HCT116 (cell line): Measurements from ENCODE around the gene PRRC2A. TPM values are rescaled to one million over a fixed set of nuclear protein-coding genes. Genes with fewer than 3 reads are reported as not detected.

ENCODE experiments used
- ATAC-seq: fragments of 200-7000 bp; cut with Tn5 transposase; 2 replicates; pipeline ENCODE4 v1.9.1; 2020; ENCODE audit warnings: mild to moderate bottlenecking, moderate library complexity
- BruUV-seq: library from RNA; stranded (reverse); fragments of 400-500 nt; replicated peaks from 2 replicates; lab custom pipeline; 2021; lab: Mats Ljungman, UMichigan
- CTCF ChIA-PET: fragments of 300-600 bp; sonication (Branson Sonifier 250); formaldehyde crosslinking; loops from one replicate; lab custom pipeline; 2021; ENCODE audit warnings: antibody characterized with exemption; lab: Charles Lee
- POLR2A ChIA-PET: fragments of 300-600, 350-600 bp; sonication (Branson Sonifier 250); formaldehyde crosslinking; loops from one replicate; lab custom pipeline; 2021; ENCODE audit warnings: antibody characterized with exemption; lab: Charles Lee
- RAD21 ChIA-PET, 2 experiments: fragments of 300-600 bp; sonication (Branson Sonifier 250); formaldehyde crosslinking; loops; one replicate each; lab custom pipeline; 2023; ENCODE audit warnings: low total read pairs in 2 of 2; ENCODE audit not compliant: uncharacterized antibody in 2 of 2, unreplicated experiment in 2 of 2, low non-redundant PET in 1 of 2; lab: Charles Lee
- DNase-seq: peaks from one replicate; pipeline ENCODE4 v3.0.0-alpha.2; 2010; ENCODE audit warnings: low read depth, low spot score
- H2AFZ ChIP-seq: fragments of 200-600 bp; shearing (Covaris generic), sonication (generic); 2 replicates; pipeline ENCODE4 v1.6.1; 2017; ENCODE audit warnings: low read depth, mixed run types, mixed read lengths, antibody characterized with exemption, low read length; ENCODE audit not compliant: poor library complexity, severe bottlenecking
- H3K27ac ChIP-seq: 2 replicates; pipeline ENCODE4 v1.5.1; 2012; ENCODE audit warnings: low read depth, low read length
- H3K27me3 ChIP-seq: fragments of 200-600 bp; sonication (generic); 2 replicates; pipeline ENCODE4 v1.6.1; 2016; ENCODE audit warnings: mixed run types, low read length, mixed read lengths; ENCODE audit not compliant: insufficient read depth
- H3K36me3 ChIP-seq, 2 experiments: fragments of 200-500 bp in 1 of 2; fragments of 200-600 bp in 1 of 2; sonication (Bioruptor generic) in 1 of 2; sonication (generic) in 1 of 2; 2 replicates each; pipeline versions ENCODE4 v1.5.1 to v1.6.1; 2014 to 2016; ENCODE audit warnings: low read length in 2 of 2, inconsistent platforms in 1 of 2, mixed read lengths in 1 of 2, mixed run types in 1 of 2; ENCODE audit not compliant: insufficient read depth in 2 of 2, control insufficient read depth in 1 of 2
- H3K4me1 ChIP-seq, 2 experiments: fragments of 200-600 bp in 1 of 2; sonication (generic) in 1 of 2; 2 replicates each; pipeline versions ENCODE4 v1.5.1 to v1.6.1; 2012 to 2017; ENCODE audit warnings: low read length in 2 of 2, inconsistent platforms in 1 of 2, mild to moderate bottlenecking in 1 of 2, mixed read lengths in 1 of 2, mixed run types in 1 of 2, moderate library complexity in 1 of 2; ENCODE audit not compliant: insufficient read depth in 2 of 2, control insufficient read depth in 1 of 2
- H3K4me2 ChIP-seq: fragments of 200-600 bp; sonication (generic); 2 replicates; pipeline ENCODE4 v1.6.1; 2017; ENCODE audit warnings: mixed run types, low read length, mixed read lengths
- H3K4me3 ChIP-seq, 2 experiments: fragments of 200-600 bp in 1 of 2; sonication (generic) in 1 of 2; replicated peaks in 1 of 2; 2 replicates each; pipeline ENCODE4 v1.5.1; 2011 to 2016; ENCODE audit warnings: low read length in 2 of 2, control low read depth in 1 of 2, low read depth in 1 of 2, mild to moderate bottlenecking in 1 of 2, mixed read lengths in 1 of 2, mixed run types in 1 of 2
- H3K79me2 ChIP-seq: fragments of 200-600 bp; sonication (generic); 2 replicates; pipeline ENCODE4 v1.6.1; 2017; ENCODE audit warnings: mild to moderate bottlenecking, mixed run types, low read length, moderate library complexity, mixed read lengths; ENCODE audit not compliant: insufficient read depth
- H3K9ac ChIP-seq: fragments of 200-600 bp; sonication (generic); 2 replicates; pipeline ENCODE4 v1.6.1; 2016; ENCODE audit warnings: low read length, mixed read lengths
- H3K9me2 ChIP-seq: fragments of 200-600 bp; sonication (generic), shearing (Covaris generic); 2 replicates; pipeline ENCODE4 v1.6.1; 2017; ENCODE audit warnings: mixed run types, mild to moderate bottlenecking, moderate library complexity; ENCODE audit not compliant: insufficient read depth
- H3K9me3 ChIP-seq, 2 experiments: fragments of 200-500 bp in 1 of 2; fragments of 200-600 bp in 1 of 2; sonication (Bioruptor generic) in 1 of 2; sonication (generic) in 1 of 2; 2 replicates each; pipeline ENCODE4 v1.6.1; 2014 to 2017; ENCODE audit warnings: low read length in 2 of 2, mixed read lengths in 2 of 2, inconsistent platforms in 1 of 2, low read depth in 1 of 2, mild to moderate bottlenecking in 1 of 2, mixed run types in 1 of 2, moderate library complexity in 1 of 2; ENCODE audit not compliant: control insufficient read depth in 1 of 2, insufficient read depth in 1 of 2
- H4K20me1 ChIP-seq: fragments of 200-600 bp; sonication (generic), shearing (Covaris generic); 2 replicates; pipeline ENCODE4 v1.6.1; 2017; ENCODE audit warnings: mixed run types, mild to moderate bottlenecking, moderate library complexity; ENCODE audit not compliant: insufficient read depth
- CTCF ChIP-seq, 3 experiments: fragments of 200-600 bp in 1 of 3; sonication (generic) in 1 of 3; IDR thresholded peaks in 2 of 3; conservative IDR thresholded peaks in 1 of 3; 2 replicates each; pipeline ENCODE4 v1.5.1; 2012 to 2017; ENCODE audit warnings: low read depth in 2 of 3, low read length in 2 of 3, antibody characterized with exemption in 1 of 3, borderline replicate concordance in 1 of 3, control low read depth in 1 of 3, mild to moderate bottlenecking in 1 of 3, mixed read lengths in 1 of 3, mixed run types in 1 of 3, moderate library complexity in 1 of 3; ENCODE audit not compliant: insufficient read depth in 1 of 3
- EZH2phosphoT487 ChIP-seq: fragments of 200-600 bp; IDR thresholded peaks from 2 replicates; pipeline ENCODE4 v1.6.1; 2018; ENCODE audit warnings: antibody characterized with exemption, borderline replicate concordance
- MAX ChIP-seq: IDR thresholded peaks from 2 replicates; pipeline ENCODE4 v1.6.1; 2012
- POLR2AphosphoS5 ChIP-seq: IDR thresholded peaks from 2 replicates; pipeline ENCODE4 v1.6.1; 2011; ENCODE audit warnings: mild to moderate bottlenecking, low read depth, low read length, moderate library complexity
- SIN3A ChIP-seq: IDR thresholded peaks from 2 replicates; pipeline ENCODE4 v1.6.1; 2012; ENCODE audit warnings: low read depth
- TCF7L2 ChIP-seq: IDR thresholded peaks from 2 replicates; pipeline ENCODE4 v1.7.0; 2011; ENCODE audit warnings: borderline replicate concordance, inconsistent platforms; ENCODE audit not compliant: insufficient read depth, insufficient read length; ENCODE audit errors: extremely low read depth
- YY1 ChIP-seq: IDR thresholded peaks from 2 replicates; pipeline ENCODE4 v1.6.1; 2011; ENCODE audit warnings: low read length, low read depth, moderate library complexity, mild to moderate bottlenecking; ENCODE audit not compliant: insufficient replicate concordance; ENCODE audit errors: extremely low read depth
- ZFX ChIP-seq: fragments of 450-650 bp; IDR thresholded peaks from 2 replicates; pipeline ENCODE4 v1.6.1; 2017
- ZNF274 ChIP-seq: fragments of 200-500 bp; sonication (Bioruptor generic); IDR thresholded peaks from 2 replicates; pipeline ENCODE4 v1.6.1; 2014; ENCODE audit warnings: mild to moderate bottlenecking, low read depth, low read length, inconsistent platforms
- intact Hi-C: fragments of 100-400 bp; cut with micrococcal nuclease; formaldehyde crosslinking; loops from 2 replicates; pipeline ENCODE4 v1.10.0; 2022
- total RNA-seq: library from RNA; stranded (reverse); gene quantifications from one replicate; pipeline ENCODE4 v1.2.1, GENCODE V29; 2021; ENCODE audit not compliant: unreplicated experiment
- TF ChIP-seq, protein P1 (sequence below): IDR thresholded peaks from 2 replicates; pipeline ENCODE4 v1.6.1; 2012; ENCODE audit warnings: low read depth

Gene PRRC2A
- total RNA-seq, 1 experiment from 2014 or later: 250 TPM

DNA sequence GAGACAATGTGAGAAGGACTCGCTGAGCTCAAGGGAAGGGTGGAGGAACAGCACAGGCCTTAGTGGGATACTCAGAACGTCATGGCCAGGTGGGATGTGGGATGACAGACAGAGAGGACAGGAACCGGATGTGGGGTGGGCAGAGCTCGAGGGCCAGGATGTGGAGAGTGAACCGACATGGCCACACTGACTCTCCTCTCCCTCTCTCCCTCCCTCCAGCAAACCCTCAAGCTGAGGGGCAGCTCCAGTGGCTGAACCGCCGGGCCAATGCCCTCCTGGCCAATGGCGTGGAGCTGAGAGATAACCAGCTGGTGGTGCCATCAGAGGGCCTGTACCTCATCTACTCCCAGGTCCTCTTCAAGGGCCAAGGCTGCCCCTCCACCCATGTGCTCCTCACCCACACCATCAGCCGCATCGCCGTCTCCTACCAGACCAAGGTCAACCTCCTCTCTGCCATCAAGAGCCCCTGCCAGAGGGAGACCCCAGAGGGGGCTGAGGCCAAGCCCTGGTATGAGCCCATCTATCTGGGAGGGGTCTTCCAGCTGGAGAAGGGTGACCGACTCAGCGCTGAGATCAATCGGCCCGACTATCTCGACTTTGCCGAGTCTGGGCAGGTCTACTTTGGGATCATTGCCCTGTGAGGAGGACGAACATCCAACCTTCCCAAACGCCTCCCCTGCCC is 43.5 kb upstream of the PRRC2A start:
- Histone ChIP-seq H3K9me3 (no peaks in the 10 kb centered on the region), H2AFZ (no peak overlapping the region), H4K20me1 (no peaks in the 10 kb centered on the region), H3K9ac (no peak overlapping the region), H3K9me2 (no peaks in the 10 kb centered on the region), H3K4me1 (peaks cover 4 to 18% of the 10 kb centered on the region in 2 experiments; a peak in 2 of 4 replicates), H3K4me3 (no peak overlapping the region), H3K27ac (no peak overlapping the region), H3K27me3 (no peaks in the 10 kb centered on the region), H3K36me3 (no peaks in the 10 kb centered on the region), H3K4me2 (no peak overlapping the region), H3K79me2 (no peaks in the 10 kb centered on the region)
- TF ChIP-seq EZH2phosphoT487: no peak
- no peak for TF ChIP-seq YY1
- no peak for TF ChIP-seq CTCF (IDR thresholded peaks at IDR 0.05 in 2 of 3, conservative IDR thresholded peaks at IDR 0.05 in 1 of 3; ENCODE audit: borderline replicate concordance in 1 of 3, insufficient read depth in 1 of 3, low read depth in 2 of 3, low read length in 2 of 3)
- TF ChIP-seq, protein P1, sequence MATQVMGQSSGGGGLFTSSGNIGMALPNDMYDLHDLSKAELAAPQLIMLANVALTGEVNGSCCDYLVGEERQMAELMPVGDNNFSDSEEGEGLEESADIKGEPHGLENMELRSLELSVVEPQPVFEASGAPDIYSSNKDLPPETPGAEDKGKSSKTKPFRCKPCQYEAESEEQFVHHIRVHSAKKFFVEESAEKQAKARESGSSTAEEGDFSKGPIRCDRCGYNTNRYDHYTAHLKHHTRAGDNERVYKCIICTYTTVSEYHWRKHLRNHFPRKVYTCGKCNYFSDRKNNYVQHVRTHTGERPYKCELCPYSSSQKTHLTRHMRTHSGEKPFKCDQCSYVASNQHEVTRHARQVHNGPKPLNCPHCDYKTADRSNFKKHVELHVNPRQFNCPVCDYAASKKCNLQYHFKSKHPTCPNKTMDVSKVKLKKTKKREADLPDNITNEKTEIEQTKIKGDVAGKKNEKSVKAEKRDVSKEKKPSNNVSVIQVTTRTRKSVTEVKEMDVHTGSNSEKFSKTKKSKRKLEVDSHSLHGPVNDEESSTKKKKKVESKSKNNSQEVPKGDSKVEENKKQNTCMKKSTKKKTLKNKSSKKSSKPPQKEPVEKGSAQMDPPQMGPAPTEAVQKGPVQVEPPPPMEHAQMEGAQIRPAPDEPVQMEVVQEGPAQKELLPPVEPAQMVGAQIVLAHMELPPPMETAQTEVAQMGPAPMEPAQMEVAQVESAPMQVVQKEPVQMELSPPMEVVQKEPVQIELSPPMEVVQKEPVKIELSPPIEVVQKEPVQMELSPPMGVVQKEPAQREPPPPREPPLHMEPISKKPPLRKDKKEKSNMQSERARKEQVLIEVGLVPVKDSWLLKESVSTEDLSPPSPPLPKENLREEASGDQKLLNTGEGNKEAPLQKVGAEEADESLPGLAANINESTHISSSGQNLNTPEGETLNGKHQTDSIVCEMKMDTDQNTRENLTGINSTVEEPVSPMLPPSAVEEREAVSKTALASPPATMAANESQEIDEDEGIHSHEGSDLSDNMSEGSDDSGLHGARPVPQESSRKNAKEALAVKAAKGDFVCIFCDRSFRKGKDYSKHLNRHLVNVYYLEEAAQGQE: no peak
- TF ChIP-seq ZFX: no peak
- TF ChIP-seq POLR2AphosphoS5: no peak
- TF ChIP-seq MAX: no peak
- TF ChIP-seq TCF7L2: no peak
- TF ChIP-seq SIN3A: no peak
- no peak for TF ChIP-seq ZNF274
- ChIA-PET RAD21 (no interaction called here), CTCF (interaction anchor here (0.8 to 0.9 kb wide), 2 partner anchors 21 to 31 kb away, joined by 3 read pairs; partner anchors contain the start of gene ATP6V1G2), POLR2A (interaction anchor here (0.8 kb wide), 1 partner anchor 75 kb away, joined by 3 read pairs; no protein-coding TSS in a partner anchor)
- intact Hi-C loops: no loop called here
- DNase-seq: no peak
- no TSS peak for BruUV-seq
- no peak for ATAC-seq
